Left renal pelvis (tissue), 4 donors: ENCODE data around the gene TP53AIP1. TPM values are rescaled to one million over a fixed set of nuclear protein-coding genes. Genes with fewer than 3 reads are reported as not detected.

Experiments
- DNase-seq, 4 donors: peaks; one replicate each; pipeline ENCODE4 v3.0.0-alpha.2; 2013; ENCODE audit warnings: low read depth in 4 of 4, low spot score in 3 of 4
- polyA plus RNA-seq, 4 donors: library from polyadenylated mRNA; unstranded; fragments of 120-200 nt; gene quantifications; one replicate each; pipeline ENCODE4 v1.2.1, GENCODE V29; 2013; ENCODE audit not compliant: insufficient read length in 4 of 4

Gene TP53AIP1
- polyA plus RNA-seq, 4 donors: 0.08 to 1.1 (median 0.84) TPM

DNA sequence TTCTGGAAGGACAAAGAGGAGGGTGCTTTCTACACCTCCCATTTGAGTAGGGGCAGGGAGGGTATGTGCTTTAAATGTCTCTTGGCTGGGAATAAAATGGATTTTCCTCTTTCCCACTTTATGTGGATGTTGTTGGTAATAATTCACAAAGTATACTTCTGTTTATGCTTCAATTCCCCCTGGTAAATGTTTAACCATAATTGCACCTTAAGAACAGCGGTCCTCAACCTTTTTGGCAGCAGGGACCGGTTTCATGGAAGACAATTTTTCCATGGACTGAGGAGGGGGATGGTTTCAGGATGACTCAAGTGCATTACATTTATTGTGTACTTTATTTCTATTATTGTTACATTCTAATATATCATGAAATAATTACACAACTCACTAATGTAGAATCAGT lies 4.0 kb upstream of the TP53AIP1 start:
- no peak for DNase-seq

DNA sequence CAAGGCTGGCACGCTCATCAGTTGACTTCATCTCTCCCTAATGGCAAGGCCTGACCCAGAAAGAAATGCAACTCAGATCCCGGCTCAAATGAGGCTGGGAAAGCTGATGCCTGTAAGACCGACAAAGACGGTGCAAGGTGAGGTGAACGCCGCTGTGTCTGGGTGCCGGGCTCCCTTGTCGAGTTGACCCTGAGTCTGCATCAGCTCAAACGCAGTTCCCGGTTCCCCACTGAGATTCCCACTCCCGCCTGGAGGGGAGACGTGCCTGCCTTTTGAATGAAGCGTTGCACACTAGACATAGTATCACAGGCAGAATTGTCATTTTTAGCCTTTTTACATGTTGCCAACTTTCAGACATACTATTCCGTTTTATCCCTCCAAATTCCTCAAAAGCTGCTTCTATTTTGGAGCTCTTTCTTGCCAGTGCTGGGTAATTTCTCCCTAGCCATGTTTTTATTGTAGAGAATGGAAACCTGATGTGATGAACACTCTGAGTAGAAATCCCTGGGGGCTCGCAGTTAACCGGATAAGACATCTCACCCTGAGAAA lies 831 bp upstream of the TP53AIP1 start:
- DNase-seq: no peak

DNA sequence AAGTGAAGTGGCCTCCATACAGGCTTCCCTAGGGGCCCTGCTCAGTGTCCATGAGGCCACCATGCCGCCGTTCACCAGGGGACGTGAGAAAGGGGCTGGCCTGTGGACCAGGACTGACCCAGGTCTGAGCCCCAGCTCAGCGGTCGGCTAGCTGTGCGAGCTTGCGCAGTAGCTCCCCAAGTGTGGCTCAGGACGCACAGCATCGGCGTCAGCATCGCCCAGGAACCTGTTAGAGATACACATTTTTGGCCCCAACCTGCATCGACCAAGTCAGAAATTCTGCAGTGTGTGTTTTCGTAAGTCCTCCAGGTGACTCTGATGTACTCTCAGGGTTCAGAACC lies 429 bp downstream of the TP53AIP1 start:
- no peak for DNase-seq

DNA sequence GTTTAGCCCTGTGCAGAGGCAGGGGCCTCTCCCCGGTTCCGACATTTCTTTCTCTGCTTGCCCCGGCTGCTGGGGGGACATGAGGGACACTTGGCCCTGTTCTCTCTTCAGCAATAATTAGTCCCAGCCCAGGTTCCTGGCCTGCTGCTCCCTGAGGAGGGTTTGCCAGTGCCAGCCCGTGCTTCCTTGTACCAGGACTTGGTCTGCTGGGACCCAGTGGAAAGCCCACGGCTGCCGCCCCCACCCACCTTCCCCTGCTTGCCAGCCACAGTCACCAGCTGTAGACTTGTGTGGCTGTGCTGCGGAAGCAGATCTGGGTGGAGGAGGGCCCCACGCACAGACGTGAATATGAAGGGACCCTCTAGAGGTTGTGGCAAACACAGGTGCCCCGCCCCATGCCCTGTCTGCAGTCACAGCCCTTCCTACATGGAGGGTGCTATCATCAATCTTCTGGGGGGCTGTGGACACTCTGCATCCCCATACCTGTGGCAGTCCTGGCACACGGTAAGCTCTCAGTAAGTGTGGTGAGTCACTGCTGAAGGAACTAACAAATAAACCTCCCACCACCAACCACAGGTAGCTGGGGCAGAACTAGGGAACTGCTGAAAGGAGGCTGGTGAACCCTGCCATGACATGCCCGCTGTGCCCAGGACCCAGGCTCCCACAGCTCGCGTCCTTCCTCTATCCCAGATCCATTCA lies 949 bp downstream of the TP53AIP1 start:
- no peak for DNase-seq

DNA sequence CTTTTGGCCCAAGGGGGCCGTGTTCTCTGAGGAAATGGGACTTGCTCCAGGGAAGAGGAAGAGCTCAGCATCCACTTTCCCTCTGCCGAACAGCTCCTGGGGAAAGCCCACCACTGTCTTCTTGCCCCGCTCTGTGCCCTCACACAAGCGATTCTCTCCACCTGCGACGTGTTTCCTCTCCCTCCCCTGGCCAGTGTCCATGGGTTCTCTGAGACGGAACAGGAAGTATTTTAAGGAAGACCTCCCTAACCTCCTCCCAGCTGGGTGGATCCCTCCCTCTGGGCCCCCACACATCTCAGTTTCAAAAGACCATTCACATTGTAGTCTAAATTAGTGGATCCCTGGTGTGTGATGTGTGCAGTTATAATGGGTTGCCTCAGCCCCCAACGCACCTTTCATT lies 1.6 kb downstream of the TP53AIP1 start:
- no peak for DNase-seq

DNA sequence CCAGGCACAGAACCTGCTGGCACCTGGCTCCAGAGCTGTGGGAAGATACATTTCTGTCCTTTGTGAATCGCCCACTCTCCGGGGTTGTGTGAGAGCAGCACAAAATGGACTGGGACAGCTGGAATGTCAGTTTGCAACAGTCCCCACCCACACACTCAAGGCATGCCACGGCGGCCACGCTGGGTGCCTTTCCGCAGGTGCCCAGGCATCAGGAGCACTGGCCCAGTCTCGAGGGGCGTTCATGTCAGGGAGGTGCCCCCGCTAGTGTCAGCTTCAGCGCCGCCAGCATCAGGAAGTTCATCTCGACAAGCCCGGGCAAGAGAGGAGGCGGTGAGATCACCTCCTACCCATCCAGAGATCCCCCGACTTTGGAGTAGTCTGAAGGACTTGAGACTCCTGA lies 2.1 kb downstream of the TP53AIP1 start:
- DNase-seq: no peak

DNA sequence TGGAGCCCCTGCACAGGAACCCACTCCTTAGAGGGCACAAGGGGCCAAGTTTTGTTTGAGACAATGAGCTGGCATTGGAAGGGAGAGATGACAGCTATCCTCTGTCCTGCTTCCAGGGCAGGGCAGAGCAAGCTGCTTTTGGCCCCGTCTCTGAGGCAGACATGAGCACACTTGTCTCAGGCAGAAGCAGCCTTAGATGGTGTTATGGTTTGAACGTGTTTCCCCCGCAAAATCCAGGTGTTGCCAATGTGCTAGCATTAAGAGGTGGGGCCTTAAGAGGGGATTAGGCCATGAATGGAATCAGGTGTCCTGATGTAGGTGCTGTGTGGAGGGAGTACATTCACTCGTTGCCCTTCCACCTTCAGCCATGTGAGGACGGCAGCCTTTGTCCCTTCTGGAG lies 2.5 kb downstream of the TP53AIP1 start:
- no peak for DNase-seq

DNA sequence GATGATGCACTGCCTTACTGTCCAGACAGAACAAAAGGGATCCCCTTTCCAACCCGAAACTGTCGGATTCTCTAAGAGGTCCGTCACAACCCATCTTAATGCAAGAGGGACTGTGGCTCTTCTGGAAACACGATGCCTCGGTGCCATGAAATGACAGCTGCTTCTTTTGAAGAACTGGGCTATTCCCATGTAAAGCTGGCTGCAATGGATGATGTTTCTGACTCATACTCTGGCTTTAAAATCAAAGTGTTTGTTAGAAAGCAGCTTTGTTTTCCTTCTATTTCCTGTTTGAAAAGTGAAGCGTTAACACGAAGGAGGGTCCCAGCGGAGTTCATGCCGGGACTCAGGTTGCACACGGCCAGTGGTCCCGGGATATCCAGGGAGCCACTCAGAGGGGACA lies 3.1 kb downstream of the TP53AIP1 start:
- DNase-seq: no peak

DNA sequence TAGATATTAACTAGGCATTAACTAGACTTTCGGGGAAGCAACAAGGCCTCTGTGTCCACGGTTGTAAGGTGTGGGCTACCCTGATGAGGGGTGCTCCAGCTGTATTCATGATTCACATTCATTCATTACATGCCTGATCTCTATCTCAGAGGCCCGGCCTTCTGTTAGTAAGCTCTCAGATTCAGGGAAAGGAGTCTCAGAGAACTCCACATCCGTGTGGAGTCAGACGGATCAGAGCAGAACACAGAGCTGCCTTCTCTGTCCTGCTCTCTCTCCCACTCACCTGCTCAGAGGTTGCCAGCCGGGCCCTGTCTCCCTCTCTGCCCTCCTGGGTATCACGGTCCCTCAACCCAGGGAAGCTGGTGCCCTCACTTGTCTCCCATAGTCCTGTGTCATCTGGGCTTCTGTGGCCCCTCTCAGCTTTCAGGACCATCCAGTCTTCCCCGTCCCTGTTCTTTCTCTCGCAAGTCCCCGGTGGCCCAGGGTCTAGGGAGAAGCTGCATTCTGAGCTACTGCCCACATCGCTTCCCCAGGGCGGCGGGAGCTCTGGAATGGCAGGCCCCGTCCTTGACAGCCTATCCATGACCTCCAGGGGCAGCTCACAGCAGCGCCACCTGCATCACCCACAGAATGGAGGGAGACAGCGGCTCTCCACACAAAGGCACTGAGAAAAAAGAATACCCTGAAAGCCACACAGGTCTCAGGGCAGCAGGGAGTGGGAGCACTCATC lies 4.3 kb downstream of the TP53AIP1 start:
- DNase-seq: no peak

DNA sequence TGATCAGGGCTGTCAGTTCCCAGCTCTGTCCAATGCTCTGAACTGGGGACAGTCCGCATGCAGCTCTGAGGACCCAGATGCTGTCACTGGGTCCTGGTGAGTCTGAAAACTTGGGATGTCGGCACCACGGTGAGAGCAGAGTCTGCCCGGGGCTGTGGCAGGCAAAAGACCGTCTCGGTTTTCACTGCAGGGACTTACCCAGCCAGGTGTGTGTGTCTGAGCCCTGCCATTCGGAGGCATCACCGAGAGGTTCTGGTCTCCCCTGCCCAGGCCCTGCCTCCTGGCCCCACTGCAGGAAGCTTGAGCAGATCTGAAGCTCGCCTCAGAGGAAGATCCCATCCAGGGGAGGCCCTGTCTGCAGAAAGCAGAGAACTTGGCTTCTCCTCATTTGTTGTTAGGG lies 5.2 kb downstream of the TP53AIP1 start:
- DNase-seq: no peak

DNA sequence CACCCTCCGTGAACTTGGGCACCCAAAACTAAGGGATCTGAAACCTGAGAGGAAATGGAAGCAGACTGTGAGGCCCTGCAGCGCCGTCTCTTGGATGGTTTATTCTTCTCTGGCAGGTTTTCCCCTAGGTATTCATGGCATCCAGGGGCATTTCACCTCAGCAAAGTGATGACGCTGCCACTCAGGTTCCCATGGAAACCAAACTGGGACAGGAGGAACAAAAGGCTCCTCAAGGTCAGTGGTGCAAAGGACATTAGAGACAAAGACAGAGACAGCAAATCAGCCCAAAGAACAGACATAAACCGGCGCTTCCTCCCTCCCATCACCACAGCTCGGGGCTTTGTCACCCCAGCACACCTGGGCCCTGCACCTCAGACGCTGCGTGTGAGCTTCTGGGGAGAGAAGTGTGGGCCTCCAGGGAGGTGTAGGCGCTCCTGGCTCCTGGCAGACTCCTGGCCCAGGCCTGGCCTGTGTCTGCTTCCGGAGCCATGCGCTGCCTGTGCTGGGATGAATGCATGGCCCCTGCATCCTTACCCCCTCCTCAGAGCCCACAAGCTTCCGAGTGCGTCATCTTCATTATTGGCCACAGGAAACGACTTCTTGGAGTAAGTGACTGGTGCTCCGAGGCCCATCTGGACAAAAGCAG lies 5.9 kb downstream of the TP53AIP1 start:
- DNase-seq: peak in 1 of 4 donors; percentile 40

DNA sequence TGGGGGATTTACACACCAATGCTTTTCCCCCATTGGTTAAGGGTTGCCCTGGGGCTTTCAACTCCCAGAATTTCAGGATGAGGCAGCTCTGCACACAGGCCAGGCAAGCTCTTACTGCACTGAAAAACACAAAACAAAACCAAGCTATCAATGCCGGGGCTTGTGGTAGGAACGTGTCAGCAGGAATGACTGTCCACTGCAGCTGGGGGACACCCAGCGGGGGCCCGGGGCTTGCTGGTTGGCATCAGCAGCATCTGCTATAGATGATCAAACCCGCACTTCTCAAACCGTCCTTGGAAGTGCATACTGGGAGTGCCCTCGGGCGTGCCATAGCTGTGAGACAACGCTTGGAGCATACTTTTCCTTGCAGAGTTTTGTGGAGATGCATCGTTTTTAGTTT lies 7.7 kb downstream of the TP53AIP1 start:
- DNase-seq: no peak

DNA sequence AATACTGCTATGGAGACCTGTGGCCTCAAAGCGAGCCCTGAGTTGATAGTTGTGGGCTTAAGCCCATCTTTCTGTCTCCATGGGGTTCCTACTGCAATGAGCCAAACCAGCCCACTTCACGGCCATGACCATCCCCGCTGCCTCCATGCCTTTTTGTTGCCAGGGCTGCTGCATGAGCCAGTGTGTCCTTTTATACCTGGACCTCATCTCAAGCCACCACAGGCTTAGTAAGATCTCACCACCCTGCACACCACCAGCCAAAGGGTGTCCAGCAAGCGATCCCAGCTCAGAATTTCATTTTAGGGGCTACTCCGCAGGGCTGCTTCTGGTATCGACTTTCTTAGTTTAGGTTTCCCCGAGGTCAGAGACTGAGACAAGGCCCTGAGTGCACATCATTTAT lies 8.3 kb downstream of the TP53AIP1 start:
- DNase-seq: no peak

DNA sequence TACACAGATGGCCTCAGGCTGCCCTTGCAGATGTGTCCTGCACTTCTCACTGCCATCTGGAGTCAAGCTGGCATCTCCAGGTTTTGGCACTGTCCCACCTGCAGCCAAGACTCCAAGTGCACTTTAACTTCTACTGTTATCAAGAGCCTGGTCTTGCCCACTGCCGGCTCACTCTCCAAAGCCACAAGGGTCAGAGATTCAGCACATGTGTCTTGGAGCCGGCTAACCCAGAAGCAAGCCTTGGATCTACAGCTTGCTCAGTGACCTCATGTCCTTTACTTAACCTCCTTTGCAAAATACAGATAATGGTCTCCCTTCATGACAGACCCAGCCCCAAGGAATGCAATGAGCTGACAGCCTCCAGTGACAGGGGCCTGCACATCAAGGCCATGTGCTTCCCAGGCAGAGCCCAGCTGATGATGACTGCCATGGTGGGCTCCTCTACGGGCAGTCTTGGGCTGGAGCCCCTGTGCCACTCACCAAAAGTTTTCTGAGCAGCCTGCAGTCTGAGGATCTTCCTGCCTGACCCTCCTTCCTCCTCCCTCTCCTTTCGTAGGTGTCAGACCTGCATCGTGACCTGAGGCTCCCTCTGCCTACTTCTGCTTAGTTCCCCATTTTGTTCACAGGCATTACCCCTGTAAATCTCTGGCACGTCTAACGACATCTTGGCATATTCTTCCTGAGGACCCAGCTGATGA lies 9.0 kb downstream of the TP53AIP1 start:
- no peak for DNase-seq

DNA sequence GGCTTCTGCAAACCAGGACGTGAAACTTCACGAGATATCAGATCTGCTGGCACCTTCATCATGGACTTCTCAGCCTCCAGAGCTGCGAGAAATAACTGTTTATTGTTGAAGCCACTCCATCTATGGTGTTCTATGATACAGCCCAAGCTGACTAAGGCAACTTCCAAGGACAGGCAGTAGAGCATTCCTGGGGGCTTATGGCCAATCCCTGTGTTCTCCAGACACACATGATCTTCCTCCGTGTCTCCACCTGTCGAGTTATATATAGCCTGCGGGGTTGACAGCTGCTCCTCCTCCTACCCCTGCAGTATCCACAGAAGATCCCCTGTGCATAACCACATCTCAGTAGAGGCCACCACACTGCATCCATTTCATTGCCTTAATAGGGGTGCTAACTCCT lies 11.0 kb downstream of the TP53AIP1 start:
- no peak for DNase-seq

DNA sequence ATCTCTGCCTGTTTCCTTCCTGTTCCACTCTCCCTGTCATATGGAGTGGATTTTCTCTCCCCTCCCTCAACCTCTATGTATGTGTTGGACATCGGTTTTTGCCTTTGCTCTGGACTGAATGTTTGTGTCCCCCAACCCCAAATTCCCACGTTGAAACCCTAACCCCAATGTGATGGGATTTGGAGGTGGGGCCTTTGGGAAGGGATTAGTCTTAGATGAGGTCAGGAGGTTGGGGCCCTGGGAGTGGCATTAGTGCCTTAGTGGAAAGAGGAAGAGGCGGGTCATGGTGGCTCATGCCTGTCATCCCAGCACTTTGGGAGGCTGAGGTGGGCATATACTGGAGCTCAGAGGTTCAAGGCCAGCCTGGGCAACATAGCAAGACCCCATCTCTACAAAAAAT lies 11.6 kb downstream of the TP53AIP1 start:
- no peak for DNase-seq

DNA sequence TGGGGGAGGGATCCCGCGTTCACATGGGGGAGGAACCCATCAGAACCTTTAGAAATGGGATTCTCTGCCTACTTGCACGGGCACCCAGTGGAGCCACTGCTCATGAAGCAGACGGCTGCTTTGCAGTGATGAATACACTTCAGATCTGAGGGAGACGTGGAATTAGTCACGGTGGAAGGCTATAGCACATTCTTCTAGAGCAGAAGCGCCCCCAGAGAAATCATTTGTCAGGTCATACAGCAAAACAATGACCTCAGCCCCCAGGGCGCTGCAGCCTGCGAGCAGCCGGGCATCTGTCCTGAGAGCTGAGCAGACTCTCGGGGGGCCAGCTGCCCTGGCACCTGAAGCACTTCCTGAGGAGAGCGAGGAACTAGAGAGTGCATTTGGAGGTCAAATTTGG lies 12.7 kb downstream of the TP53AIP1 start:
- no peak for DNase-seq

DNA sequence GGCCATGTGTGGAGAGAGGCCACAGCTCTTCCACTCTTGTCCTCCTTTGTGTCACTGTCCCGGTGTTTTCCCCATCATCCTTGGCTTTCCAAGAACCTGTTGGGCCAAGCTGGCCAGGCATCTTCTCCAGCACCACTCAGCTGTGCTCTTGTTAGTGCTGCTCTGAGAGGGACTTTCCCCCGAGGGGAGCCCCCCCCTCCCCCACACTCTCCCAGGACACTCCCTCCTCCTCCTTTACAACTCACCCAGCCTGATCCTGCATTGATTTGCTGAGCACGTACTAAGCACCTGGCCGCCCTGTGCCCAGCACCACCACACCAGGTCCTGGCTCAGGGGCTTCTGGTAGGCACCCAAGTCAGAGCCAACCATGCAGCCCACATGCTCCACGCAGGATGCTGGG lies 13.2 kb downstream of the TP53AIP1 start:
- DNase-seq: no peak

DNA sequence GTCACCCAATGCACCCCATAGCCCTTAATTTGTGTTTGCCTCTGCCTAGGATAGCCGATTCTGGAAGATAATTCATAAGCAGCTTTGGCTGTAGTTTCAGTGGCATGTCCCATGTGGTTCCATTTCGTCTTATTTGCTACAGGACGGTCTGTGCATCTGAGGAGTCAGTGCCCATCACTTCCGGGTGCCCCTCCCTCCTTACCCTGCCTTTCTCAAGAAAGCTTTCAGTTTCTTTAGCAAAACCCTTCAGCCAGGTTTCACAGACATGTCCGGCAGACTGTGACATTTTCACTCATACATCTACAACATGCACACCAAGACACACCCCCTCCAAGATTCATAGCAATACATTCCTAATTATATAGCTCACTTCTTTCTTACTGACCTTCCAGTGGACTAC lies 14.3 kb downstream of the TP53AIP1 start:
- DNase-seq: no peak

DNA sequence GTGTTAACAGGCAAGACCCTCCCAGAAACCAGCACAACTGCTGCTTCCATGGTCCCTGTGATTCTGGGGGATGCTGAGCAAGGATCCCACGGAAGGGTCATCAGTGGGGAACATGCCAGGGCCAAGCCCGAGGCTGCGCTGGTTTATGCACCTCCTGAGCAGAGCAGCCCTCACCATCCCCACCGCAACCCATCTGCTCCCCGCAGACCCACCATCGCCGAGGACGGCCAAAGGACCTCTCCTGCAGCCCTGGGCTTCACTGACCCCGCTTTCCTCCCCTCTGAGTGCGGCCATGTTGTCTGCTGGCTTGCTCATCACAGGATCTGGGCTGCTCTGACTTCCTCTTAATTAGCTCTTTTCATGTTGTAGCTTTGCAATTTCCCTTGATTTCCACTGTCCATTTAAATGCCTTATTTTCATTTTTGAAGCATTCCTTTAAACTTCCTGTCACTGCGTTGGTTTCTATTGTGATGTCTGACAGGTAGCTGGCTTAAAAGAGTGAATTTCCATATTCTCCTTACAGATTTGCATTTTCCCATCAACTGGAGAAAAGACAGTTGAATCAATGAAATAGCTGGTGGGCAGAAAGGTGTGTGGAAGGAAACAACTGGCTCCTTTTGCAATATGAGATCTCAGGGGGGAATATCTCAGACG lies 14.9 kb downstream of the TP53AIP1 start:
- no peak for DNase-seq

DNA sequence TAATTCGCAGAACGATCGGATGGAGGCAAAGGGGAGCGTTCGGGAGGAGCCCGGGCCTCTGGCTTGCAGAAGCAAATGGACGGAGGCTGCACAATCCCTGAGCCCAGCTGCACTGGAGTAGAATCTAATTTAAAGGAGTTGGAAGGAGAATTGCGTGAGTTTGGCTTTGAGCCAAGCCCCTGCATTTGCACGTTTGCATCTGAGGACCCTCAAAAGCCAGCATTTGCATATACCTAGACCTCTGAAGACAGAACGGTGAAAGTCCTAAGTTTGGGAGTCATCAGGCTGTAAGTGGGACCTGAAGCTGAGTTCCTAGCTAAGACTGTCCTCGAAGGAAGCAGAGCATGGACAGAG lies 15.6 kb downstream of the TP53AIP1 start:
- DNase-seq: no peak
